Activated CD4-positive, alpha-beta T cell treated with anti-CD3 and anti-CD28 coated beads, Interleukin-2, amount 50 U/mL, for 1 hour (primary cell): ENCODE measurements around the gene LARP4B.
A peak's percentile ranks its signal among the peaks of the same experiment; 100 is the strongest.

ENCODE experiments used
- DNase-seq: peaks from one replicate; pipeline ENCODE4 v3.0.0-alpha.2; 2020

Gene LARP4B

DNA sequence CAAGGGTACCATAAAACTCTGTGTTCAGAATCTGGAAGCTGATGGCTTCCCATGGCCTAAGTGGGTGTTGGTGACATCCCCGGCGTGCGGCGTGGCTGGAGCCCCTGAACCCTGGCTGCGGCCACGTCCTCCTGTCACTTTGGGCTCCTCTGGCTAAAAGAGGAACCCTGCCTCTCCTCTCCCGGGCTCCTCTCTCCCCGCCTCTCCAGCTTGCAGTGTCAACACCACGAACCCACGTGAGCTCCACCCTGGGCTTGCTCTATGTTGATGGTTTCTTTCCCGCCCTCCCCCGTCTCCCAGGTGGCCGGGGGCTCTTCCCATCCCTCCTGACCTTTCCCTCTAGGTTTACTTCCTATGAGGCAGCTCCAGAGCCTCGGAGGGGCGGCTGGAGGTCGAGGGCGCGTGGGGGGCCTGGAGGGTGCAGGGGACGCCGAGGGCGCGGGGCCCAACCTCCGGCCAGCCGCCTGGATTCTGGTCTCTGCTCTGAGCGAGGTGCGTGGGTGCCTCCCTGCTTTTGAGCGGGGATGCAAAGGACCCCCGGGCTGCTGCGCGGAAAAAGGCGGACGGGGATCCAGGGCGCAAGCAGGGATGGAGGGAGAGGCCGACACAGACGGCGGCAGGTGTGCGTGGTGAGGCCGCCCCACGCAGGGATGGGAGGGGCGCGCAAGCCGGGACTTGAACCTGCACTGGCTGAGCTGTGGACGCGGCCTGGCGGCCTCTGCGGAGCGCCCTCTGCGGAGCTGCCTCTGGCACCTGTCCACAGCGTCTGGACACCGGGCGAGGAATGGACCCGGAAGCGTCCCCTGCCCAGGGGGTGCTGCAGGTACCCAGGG lies 126.5 kb downstream of the LARP4B start:
- DNase-seq: no peak

DNA sequence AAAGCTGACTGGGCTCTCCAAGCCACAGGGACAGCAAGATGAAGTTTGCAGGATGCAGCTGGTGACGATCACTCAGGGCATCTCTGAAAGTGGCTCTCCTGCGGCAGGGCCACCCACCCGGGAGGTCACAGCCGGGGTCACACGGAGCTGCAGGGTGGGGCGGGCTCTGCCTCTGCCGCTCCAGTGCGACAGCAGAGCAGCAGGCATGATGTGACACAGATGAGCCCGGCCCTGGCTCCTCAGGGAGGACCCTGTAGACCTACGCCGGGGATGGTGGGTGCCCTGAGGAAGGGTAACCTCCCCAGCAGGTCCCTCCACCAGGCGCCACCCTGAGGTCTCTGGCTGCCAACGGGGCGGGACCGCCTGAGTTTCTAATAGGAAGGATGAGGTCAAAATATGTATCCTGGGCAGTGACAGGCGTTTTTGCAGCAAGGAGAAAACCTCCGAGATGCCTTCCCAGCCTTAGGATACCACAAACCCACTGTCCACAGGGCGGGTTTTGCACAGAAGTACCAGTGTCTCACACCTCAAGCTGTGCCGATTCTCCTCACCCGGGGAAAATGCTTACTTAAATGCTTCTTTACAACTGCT lies 127.2 kb downstream of the LARP4B start:
- DNase-seq: no peak

DNA sequence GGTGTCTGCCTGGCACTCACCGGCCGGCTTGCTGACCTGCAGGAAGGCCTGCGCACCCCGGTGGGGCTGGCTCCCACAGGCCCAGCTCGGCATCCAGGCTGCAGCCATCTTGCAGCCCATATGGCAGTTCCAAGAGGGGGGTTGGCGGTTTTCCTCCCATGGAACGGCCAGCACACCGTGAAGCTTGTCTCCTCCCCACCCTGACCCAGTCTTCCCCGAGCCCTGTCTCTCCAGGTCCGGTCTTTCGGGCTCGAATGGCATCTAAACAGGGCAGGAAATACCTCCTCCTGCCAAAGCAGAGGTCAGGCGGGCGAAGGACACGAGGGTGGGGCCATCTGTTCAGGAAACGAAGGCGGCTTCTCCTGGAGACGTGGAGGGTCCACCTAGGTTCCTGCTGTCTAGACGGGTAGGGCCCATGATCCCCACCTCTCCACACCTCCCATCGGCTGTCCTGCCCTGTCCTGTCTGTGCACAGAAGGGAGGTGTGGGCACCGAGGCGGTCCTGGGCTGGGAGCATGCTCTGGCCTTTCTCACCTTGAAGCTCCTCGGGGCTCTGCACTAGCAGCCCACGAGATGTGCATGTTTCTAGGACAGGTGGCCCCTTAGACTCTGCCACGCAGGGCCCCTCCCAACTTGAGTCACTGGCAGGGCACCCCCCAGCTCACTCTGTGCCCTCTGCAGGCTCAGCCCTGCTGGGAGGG lies 128.3 kb downstream of the LARP4B start:
- DNase-seq: no peak

DNA sequence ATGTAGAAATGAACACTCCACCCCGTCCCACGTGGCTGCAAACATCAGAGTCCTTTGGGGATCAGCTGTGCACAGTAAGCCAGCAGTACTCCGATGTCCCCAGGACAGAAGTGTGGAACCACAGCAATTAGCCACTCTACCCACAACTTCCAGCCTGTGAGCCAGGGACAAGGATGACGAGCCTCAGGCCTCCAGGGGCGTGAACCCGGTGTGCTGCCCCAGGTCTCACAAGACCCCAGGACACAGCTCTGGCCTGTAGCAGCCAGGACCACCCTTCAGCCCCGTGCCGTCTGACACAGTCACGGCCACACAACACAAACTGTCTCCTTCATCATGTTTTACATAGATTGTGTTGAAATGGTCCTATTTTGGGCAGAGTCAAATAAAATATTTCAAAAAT lies 129.0 kb downstream of the LARP4B start:
- DNase-seq: no peak

DNA sequence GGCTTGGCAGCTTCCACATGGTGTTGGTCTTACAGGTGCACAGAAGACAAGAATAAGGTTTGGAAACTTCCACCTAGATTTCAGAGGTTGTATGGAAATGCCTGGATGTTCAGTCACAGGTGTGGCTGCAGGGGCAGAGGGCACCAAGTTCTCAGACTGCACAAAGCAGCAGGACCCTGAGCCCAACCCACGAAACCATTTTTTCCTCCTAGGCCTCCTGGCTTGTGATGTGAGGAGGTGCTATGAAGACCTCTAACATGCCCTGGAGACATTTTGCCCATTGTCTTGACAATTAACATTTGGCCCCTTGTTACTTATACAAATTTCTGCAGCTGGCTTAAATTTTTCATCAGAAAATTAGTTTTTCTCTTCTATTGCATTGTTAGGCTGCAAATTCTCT lies 134.3 kb downstream of the LARP4B start:
- no peak for DNase-seq

DNA sequence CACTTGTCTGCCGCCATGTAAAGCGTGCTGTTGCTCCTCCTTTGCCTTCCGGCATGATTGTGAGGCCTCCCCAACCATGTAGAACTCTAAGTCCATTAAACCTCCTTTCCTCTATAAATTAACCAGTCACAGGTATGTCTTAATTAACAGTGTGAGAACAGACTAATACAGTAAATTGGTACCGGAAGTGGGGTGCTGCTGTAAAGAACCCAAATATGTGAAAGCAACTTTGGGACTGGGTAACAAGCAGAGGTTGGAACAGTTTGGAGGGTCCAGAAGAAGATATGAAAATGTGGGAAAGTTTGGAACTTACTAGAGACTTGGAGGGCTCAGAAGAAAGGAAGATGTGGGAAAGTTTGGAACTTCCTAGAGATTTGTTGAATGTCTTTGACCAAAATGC lies 135.3 kb downstream of the LARP4B start:
- DNase-seq: no peak

DNA sequence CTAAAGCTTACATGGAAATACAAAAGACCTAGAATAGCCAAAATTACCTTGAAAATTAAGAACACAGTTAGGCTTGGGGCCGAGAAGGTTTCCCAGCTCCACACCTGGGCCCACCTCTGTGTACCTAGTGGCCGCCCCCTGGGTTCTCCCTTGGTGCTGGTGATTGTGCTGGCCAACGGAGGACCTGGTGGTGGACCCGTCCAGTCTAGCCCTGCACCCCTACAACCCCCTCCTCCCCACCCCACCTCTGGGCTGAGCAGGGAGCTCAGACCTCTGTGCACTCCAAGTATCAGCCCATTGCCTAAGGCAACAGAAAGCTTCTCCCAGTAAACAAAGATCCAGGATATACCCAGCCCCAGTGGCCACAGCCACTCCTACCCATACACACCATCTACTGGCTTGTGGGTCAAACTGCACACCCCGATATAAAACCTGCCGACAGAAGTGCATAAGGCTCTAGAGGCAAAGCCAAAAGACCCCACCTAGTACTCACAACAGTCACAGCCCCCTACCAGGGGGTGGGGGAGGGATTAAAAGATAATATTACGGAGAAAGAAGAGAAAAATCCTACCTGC lies 137.0 kb downstream of the LARP4B start:
- no peak for DNase-seq

DNA sequence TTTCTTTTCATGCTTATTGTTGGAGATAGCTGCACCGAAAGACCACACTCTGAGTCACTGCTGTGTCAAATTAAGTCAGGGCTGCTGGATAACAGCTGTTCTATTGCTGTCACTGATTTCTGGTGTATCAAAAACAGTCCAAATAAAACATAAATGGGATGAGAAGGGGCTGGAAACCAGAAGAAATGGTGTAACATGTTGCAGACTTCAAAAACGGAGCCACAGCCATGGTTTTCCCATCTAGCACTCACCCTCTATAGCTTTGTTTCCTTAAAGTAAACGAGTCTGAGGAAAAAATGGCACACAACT lies 138.8 kb downstream of the LARP4B start:
- DNase-seq: no peak

DNA sequence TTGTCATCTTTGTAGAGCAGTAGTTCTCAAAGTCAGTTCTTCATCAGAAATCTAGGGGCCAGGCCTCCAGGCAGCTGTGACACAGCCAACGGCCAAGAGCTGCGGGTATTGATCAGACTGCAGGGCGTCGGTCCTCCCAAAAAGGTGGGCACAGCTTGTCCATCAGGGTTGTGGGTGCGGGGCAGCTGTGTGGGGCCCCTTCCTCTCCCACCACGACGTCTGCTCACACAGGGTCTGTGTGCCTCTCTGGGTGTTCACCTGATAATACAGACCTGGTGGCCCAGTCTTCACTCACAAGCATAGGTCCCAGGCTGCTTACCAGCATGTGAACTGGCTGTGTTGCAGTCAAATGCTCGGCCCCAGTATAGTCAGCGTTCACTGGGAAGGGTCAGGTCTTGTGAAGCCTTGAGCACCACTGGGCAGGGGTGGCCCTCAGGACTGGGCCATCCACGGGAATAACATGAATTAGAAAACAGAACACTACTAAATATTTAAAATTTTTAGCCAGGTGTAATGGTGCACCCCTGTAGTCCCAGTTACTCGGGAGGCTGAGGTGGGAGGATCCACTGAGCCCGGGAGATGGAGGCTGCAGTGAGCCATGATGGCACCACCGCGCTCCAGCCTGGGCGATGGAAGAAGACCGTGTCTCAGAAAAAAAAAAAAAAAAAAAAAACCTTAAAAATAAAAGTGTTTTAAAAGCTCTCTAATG lies 139.3 kb downstream of the LARP4B start:
- DNase-seq: no peak

DNA sequence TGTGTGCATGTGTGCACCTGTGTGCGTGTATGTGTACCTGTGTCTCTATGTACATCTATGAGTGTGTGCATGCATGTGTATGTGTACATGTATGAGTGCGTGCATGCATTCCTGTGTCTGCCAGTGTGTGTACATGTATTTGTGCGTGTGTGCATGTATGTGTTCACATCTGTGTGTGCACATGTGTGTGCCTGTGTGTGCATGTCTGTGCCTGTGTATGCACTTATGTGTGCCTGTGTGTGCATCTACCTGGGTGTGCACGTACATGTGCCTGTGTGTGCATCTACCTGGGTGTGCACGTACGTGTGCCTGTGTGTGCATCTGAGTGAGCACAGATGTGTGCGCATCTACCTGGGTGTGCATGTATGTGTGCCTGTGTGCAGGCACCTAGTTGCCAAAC lies 139.9 kb downstream of the LARP4B start:
- no peak for DNase-seq

DNA sequence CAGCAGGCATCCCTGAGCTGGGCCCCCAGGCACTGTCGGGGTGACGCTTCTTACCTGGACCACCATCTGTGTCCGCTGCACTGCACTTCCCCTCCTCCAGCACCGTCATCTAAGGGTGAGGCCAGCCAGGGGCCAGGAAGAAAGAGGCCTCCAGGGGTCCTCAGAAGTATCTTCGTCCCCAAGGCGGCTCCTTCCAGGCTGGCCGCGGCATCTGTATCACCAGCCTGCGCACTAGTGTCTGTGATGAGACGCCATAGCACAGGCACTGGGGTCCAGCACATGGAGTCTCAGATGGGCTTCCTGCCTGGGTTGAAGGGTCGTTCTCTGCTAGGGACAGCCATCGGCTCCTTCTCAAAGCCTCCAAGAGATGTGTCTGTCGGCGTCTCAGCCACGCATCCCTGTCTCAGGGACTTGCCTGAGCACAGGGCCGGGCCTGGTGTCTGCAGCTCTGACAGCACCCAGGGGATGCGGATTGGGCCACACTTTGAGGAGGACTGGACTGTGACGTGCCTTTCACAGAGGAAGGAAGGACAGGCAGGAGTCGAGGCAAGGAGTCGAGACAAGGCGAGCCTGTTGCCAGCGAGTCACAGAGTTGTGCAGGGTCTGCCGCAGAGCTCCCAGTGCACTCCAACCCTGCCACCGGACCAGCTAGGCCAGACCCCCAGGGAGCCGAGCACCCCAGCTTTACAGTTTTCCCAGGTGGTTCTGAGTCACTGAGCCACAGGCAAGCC lies 140.5 kb downstream of the LARP4B start:
- no peak for DNase-seq

DNA sequence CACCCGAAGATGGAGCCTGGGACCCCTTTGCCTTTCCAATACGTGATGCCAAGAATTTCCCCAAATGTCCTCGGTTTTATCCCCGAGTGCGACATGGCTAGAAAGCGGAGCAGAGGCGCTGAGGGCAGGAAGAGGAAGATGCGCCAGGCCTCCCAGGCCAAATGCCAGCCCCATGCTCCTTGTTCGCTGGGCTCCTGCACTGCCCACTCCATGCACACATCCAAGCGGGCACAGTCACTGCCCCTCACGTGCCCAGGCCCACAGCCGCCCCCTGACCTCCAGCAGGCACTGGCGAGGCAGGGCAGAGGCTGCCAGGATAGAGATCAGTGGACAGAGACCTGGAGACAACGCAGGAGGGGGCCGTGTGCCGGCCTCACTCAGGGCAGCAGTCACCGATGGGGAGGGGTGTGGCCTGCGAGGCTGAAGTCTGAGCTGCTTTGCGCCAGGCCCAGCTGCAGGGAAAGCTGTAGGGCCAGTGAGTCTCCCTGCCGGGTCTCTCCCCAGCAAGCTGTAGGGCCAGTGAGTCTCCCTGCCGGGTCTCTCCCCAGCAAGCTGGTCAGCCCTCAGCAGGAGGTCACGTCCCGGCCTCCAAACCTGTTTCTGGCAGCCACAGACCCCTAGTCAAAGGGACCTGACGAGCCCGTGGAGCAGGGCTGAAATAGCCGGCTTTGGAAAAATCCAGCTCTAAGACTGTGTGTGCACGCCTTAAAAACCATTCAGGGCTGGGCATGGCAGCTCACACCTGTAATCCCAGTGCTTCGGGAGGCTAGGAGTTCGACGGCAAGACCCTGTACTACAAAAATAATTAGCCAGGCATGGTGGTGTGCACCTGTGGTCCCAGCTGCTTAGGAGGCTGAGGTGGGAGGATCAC lies 141.4 kb downstream of the LARP4B start:
- DNase-seq: no peak

DNA sequence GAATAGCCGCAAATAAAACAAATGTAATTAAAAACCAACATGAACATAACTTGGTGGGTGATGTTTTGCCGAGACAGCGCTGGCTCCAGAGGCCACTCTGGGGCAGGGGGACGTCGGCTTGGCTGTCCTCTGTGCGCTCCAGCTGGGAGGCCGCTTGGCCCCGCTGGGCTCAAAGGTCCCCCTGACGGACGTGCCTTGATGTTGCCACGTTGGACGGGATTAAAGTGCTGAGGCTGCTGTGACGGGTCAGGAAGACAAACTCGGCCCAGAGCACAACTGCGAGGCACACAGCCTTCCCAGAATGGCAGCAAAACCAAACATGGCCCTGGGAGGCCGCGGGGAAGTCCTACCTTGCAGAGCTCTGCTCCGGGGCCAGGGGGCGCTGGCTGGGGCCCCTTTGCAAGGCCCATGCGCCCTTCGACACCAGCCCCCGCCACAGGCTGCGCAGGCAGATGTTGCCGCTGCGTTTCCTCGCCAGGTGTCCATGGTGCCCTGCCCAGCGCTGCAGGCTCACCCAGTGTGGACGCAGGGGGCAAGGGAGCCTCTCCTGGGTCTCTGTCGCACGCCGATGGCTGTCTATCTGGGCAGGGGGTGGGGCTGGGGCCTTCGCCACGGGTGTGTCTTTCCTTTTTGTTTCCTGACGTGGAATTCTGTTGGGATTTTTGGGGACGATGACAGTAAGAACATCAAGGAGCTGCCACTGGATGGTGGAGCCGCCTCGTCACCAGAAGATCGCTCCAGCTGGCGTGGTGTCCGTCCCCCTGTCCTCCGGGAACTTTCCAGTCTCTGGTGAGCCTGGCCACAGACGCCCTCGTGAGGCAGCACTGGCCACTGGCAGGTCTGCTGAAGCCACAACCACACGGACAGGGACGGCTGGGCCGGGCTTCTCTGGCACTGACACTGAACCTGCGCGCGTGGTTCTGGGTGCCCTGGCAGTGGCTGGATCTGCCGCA lies 142.4 kb downstream of the LARP4B start:
- peak; percentile 16 for DNase-seq

DNA sequence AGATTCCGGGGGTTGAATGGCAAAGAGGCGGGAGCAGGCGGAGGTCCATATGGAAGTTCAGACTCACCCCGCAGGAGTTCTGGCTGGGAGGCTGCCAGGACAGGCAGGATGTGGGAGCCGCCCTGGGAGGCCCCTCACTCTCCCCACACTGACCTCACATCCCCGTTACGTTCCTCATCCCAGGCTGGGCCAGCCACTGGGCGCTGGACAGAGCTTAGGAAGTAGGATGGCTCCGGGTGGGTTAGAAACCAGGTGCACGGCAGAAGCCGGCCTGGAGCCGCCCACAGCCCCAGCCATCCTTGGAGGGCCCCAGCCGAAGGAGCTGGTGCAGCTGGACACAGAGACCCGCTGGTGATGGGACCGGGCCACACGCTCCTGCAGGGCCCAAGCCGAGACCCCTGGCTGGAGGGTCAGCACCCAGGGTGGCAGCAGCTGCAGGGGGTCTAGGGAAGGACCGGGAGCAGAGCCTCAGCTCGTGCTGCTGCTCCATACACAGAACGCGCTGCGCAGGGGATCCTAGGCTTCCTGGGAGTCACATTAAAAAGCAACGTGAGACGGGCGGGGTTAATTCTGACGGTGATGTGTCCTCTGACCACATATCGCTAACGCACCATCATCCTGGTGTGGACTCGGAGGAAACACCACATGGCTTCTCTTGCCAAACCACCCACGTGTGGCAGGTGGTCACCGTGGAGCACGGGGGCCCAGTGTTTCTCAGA lies 143.4 kb downstream of the LARP4B start:
- DNase-seq: no peak

DNA sequence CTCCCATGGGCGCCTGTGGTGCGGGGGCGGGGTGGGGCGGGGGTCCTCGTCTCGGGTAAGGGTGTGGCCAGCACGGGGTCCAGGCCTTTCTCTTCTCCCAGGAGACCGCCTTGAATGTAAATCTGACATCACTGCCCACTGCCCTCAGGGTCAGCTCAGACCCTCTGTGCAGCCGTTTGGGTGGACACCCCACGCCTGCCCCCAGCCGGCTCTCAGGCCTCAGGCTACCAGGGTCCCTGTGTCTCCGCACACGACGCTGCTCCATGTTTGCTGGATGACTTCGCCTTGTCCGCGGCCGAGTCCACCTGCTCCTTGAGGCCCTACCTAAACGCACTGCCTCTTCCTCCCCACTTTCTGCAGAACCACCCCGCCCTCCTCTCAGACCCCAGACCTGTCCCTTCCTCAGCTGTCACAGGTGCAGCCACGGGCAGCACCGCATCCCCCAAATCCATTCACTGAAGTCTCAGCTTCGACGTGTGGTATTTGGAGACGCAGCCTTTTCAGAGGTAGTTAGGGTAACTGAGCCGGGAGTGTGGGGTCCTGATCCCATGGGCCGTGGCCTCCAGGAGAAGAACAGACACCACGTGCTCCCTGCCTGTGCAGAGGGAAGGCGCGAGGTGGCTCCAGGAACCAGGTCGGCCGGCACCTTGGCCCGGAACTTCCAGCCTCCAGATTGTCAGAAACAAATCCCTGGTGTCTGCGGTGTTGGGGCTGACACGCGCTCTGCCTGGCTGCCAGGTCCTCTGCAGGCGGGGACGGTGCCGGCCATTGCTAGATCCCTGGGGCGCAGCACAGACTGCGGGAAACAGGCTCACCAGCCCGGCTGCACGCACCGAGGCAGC lies 144.7 kb downstream of the LARP4B start:
- no peak for DNase-seq

DNA sequence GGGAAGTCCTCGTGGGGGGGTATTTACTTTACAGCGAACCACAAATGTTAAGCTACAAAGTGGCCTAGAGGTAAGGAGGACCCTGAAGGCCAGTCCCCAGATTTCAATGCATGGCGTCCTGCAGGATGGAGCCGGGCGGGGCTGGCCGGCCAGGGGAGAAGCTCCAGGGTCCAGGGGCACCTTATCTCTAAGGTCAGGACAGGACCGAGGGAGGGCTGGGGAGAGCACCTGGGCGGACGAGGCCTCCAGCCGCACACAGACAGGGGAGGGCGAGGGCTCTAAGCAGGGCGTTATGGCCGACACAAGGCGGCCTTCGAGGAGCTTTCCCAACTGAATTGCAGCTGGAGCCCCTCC lies 145.7 kb downstream of the LARP4B start:
- DNase-seq: no peak

DNA sequence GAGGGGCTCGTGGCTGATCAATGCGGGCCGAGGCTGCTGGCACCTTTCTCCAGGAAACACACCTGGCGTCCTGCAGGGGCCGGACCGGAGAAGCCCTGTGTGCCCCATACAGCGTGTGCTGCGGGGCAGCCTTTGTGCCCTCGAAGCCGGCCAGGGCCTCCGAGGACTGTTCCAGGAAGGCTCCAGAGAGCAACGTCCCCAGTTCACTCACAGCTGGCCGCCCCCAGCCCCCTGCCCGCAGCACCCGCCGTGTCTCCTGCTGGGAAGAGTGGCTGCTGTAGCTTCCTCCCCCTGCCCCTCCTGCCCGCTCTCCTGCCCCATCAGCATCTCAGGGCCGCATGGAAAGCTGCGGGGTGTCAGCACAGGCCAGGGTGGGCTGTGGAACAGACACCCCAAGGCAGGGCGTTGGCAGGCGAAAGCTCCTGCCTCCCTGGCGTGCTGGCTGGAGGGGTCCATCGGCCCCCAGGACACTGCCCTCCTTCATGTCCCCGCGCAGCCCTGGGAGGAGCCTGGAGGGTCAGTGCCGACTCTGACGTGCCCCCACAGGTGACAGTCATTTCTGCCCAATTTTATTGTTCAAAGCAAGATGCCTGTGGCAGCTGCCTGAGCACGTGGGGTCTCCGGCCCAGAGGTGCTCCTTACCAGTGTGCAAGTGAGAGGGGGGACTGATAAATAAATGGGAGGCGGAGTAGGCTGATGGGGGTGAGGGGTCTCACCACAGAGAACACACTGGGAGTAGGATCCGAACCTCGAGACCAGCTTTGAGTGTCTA lies 146.2 kb downstream of the LARP4B start:
- DNase-seq: no peak
